ENCODE data around the gene CDH16.
"Not testable (repeated sequence)": the region's sequence is repeated elsewhere in the genome, so short reads cannot be mapped to it uniquely, and the experiment has no call there.

CDH16 gene

DNA sequence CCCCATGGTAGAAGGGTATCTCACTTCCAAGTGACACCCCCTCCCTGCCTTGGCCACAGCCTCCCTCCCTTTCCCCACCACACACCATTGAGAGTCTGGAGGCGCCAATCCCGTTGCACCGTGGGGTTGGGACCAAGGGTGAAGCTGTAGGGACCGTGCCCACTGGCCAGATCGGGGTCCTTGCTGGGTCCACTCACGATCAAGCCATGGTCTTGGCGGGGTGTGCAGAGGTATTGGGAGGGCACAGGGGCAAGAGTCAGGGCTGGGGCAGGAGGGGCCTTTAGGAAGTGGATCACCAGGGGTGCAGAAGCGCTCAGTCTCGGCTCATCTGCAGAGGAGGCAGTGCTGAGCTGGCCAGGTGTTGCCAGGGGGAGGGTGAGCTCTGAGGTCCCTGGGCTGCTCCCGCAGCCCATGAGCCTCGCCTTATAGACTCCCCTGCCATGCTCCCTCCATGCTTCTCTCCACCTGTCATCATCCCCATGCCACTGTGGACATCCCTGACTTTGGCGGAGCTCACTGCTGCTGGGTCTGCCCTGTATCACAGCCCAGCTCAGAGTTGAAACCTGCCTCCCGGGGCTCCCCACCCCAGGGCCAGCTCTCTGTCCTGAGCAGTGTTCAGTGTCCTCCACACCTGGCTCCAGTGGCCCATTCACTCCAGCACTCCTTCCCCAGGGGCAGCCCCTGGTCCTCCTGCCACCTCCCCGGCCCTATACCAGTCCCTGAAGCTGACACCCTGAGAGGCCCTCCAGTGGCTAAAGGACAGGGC, 8.3 kb downstream of the CDH16 start:
- no peak for DNase-seq

DNA sequence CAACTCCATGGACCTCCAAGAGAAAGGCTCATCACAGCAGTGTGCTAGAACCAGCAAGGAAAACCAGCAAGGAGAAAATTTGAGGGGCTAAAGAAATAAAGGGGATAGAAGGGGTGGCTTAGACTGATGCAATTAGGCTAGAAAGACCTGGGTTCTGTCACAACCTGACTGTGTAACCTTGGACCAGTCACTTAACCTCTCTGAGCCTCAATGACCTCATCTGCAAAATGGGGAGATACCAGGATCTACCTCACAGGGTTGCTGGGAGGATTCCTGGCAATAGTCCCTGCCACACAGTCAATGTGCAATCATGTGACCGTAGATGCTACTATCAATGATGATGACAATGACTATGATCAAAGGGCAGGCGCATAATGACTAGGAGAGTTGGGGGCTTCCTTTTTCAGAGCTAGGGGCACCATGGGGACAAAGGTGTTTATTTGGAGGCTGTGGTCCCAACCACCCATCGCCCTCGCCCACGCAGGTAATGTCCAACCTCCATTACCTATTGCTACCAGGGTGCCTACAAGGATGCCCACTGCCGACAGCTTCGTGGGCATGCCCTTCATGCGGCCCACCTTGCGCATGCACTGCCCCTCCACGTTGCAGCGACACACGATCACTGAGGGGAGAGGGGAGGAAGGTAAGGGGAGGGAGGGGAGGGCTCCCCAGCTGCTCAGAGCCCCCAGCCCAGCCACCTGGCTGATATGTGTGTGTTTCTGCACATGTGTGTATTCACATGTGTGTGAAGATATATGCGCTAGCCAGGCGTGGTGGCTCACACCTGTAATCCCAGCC, 9.7 kb downstream of the CDH16 start:
- no peak for DNase-seq

DNA sequence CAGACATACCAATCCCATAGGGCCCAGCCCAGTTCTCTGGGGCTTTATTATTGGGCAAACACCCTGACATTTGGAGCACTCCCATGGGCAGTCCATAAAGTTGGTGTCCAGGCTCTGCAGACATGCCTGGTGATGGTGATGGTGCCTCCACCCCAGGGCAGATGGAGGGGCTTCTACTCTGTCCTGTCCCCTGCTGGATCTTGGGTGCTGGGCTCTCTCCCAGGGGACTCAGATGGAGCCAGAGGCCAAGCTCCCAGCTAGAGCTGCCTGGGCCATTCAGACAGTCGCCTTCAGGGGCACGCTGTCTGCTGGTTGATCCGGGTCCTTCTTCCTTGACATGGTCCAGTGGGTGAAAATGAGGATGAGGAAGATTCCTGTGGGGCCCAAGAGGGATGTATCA, 10.6 kb downstream of the CDH16 start:
- no peak for DNase-seq

DNA sequence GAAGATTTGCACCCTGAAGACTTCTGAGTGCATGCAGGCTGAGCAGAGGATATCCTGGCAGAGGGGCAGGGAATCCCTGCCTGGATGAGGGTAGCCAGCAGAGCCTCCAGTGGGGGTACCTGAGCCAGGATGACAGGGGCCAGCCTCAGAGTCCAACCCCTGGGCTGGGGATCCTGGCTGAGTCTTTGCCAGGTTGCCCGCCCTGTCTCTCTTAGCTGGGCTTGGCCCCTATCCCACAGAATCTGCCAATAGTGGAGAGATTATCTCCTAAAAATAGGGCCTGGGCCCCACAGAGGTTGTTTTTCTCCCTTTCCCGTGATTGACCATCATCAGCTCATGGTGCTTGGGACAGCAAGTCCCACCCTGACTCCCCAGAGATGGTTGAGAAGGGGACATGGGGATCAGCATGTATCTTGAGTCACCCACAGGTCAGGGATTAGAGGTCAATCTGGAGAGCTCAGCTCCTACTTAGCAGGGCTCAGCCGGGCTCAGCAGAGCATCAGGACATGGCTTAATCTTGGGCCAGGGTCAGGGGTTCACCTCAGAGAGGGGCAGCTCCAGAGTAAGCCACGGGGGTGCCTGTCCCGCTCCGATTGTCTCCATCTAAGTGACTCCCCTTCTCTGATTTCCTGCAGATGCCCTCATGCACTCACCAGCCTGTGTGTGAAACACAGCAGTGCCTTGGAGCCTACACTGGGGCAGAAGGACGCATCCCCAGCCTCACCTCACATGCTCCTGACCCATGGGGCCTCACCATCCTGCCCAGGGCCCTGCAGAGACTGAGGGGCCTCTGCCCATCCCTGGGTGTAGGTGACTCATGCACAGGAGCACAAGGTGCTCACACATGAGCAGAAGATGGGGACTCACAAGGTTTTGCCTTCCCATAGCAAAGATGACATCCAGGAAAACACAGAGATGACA, 11.5 kb downstream of the CDH16 start:
- no peak for DNase-seq

DNA sequence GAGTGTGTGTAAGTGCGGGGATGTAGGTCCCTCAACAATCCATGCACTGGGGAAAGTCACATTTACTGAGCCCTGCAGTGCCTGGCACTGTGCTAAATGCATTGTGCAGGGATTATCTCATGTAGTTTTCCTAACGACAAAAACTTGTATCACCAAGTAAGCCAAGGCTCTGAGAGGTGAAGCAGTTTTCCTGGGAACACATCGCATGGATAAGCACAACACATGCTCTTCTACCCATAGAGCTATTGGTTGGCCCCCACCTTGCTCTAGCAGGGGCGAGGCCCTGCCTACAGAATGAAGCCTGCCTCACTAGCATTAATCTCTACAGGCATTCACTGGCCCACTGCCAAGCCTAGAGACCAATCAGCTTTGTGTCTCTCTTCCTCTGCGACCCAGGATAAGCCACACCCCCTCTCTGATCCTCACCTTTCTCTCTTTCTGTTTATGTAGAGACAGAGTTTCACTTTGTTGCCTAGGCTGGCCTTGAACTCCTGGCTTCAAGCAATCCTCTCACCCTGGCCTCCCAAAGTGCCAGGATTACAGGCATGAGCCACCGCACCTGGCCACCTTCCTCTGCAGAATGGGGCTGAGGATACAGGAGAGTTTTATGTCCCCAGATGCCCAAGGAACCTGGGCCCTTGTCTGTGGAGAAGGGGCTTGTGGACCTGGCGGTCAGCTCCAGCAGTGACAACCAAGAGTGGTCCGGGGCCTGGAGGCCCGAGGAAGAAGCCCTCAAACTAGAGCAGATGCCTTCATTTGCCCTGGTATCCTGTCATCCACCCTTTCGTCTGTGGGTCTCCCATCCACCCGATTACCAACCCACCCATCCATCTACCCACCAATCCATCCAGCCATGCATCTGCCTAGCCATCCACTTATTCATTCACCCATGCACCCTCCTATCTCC, 12.8 kb downstream of the CDH16 start:
- no peak for DNase-seq

DNA sequence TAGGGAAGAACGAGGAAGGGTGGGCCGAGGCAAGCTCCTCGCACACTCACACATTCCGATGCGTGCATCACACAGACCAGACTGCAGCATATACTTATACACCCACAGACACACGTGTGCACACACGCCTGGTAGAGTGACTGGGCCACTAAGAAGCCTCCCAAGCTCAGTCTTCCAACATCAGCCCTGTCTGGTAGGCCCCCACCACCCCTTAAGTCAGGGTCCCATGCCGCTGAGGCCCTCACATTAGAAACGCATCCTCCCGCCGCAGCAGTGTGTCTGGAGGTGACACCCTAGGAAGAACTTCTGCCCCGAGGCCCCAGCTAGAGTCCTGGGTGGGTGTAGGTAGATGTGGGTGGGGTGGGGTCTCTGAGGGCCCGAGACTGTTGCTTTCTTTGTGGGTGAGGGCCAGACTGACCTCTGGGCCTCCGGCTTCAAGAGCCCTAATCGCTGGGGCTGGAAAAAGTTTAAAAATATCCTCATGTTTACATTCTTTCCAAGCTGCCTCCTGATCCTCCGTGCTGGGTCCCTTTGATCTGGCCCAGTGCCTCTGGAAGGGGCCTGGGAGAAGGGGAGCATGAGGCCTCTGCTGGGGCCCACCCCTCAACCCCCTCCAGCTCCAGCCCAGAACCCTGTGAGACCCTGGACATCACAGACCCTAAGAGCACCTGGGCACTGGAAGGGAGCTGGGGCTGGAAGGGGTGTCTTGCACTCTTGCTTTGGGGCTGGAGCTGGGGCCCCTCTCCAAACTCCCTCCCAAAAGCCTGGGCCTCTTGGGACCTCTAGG, 13.6 kb downstream of the CDH16 start:
- DNase-seq, result no peak

DNA sequence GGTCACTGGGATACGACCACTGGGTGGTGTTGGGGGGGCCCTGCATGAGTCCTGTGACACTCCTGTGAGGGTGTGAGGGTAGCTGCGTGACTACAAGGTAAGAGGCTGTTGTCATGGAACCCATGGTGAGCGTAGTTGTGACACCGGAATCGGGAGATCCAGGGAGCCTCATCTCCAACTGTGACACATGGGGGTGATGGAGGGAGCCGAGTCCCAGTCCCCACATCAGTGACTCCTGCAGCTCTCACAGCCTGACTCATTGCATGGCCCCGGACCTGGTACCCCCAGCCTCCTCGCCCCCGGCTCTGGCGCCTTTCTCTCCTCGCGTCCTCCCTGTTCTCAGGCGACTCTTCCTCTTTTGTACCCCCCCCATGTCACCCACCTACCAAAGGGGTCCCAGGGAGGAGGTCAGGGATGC, 14.2 kb downstream of the CDH16 start:
- DNase-seq, result no peak

DNA sequence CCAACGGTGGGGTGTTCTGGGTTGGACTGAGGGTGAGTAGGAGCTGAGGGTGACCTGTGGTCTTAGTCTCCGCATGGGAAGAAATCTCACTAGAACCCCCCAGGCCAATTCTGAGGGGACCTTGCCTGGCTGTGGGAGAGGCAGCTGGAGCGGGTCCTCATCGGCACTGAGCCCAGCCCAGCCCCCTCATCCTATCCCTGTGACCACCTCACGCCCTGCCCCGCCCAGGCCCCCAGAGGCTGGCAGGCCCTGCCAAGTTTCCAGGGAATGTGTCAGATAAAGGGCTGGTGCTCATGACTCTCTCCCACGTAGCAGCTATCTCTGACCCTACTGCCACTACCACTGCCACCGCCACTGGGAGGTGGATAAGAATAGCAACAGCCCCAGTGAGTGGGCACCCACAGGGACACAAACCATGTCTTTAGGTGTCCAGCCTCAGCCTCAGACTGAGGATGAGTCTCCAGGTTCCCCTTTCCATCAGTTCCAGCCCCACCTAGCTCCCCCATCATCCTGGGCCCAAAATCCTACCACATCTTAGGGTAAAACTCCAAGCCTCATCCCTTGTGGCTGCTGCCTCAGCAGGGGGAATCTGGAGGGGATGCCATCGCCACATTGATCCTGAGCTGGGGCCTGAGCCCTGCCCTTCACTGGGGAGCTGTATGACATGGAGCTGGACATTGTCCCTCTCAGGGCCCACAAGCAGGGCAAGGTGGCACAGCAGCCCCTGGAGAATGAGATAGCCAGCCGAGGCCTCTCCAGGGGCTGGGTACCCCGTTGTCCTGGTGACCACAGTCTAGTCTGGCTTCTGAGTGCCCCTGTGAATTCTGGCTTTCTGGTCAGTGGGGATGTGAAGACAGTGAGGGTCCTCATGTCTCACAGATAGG, 14.9 kb downstream of the CDH16 start:
- DNase-seq, result no peak

DNA sequence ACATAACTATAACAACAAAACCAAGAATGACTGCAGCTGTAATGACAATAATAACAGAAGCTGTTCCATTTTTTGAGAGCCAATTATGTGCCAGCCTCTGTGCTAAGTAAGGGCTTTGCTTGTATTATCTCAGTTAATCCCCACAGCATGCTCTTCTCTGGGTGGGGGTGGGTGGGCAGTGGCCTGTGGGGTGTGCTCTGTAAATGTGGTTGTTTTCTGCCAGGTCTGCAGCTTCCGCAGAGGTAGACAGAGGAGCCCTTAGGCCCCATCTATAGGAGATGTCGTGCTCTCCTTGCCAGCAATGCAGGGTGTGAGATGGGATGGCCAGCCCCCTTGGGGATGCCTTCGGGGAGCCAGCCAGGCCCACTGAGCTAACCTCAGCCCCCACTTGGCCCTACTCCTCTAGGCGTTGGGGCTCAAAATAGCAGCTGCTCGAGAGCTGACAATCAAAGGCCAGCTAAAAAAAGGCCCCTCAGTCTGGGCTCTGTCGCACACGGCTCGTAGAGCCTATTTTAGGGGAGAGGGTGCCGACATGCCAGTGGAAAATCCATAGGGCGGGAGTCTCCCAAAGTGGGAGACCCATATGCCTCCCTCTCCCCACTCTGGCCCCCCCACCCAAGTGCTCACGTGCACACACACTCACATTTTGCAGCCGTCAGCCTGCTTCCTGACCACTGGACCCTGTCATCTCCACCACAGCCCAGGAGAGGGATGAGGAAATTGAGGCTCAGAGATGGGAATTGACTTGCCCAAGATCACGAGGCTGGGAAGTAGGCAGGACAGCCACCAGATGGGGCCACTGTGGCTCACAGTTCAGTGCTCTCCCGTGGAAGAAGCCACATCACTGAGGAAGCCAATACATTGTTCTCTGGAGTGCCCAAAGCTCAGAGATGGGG, 15.8 kb downstream of the CDH16 start:
- DNase-seq, result no peak

DNA sequence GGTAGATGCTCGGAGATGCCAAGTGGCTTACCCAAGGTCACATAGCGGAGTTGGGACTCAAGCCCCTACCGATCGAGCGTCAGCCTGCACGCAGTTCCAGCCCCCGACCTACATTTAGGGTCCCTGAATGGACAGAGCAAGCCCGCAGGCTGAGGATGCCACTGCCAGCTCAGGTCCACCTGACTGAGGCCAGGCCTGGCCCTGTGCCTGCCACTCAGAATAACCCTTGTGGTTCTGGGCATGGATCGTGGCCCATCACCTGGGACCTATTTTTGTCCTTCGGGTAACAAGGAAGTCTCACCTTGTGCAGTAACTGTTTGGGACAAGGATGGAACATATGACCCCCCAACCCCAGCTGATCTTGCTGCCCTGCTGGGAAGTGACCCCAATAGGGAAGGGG, 17.1 kb downstream of the CDH16 start:
- no peak for DNase-seq

DNA sequence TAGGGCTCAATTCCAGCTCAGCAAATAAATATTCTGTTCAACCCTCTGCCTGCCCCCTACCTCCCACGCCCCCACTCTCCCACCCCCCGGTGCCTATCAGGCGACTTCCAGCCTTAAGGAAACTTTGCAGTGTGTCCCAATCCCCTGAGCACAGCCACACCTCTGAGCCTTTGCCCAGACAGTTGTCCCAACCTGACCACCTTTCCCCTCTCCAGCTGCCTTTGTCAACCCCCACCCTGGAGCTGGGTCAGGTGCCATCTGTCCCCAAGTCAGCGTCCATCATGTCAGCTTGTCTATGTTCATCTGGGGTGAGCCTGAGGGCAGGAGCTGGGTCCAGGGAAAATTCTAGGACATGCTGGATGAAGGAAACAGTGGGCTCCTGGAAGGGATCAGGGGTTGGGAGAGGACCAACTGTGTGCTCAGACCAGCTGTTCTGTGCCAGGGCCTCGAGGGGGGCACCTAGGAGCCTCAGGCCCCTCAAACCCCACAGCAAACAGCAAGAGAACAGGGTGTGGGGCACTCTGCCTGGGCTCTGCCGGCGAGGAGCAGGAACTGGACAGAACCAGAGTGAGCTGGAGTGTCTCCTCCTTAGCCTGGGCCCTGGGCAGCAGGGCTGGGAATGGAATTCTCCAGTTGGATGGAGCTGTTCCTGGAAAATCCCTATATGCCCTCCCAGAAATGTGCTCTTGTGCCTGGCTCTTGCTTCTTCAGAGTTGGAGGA, 17.8 kb downstream of the CDH16 start:
- DNase-seq, result no peak

DNA sequence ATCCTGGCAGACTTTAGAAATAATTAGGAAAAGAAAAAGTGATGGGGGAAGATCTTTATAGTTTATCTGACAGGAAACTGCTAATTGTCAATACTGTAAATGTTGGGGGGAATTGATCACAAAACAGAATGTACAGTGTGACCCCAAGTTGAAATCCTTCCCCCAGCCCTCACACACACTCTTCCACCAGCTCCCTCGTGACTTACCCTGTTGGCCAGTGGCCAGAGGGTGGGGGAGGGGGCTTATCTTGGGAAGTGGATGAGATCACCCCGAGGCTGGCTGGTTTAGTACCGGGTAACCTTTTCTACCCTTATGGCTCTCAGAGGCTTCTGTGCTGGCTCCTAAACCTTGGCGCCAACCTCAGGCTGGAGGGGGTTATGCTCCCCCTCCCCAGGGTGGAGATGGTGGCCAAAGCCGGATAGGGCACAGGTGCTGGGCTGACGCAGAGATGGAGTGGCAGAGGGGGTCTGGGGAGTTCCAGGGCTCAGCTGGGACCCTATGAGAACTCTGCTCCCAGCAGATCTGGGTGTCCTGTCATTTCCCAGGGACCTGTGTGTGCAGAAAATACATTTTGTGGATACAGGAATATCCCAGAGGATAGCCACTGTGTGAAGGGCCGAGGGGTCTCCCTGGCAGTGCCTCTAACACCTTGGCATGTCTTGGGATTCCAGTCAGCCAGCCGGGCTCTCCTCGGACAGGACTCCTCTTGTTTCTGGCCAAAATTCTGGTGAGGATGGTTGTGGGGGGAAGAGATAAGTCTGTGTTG, 18.6 kb downstream of the CDH16 start:
- peak; percentile 31 for DNase-seq

DNA sequence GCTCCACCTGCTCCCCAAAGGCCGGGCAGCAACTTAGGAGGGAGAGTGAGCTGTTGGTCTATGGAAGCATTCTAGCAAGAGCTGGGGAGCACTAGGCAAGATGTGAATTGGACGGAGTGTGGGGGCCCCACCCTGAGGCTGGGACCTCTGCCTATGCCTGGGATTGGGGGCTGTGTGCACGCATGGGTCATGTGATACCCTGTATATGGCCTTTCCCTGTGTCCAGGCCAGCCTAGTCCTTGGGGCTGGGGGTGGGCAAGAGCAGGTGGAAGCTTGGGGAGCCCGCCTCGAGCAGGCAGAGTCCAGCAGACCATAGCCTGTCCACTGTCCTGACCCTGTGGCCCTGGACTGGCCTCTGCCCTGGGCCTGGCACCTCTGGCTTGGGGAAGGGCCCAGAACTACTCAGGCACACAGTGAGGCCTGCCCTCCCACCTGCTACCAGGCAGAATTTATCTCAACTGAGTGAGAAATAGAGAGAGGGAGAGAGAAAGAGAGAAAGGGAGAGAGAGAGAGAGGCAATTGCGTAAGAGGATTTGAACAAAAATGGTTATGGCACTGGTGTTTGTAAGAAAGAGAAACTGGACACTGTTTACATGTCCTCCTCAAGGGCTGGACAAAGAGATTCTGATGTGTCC, 19.3 kb downstream of the CDH16 start:
- no peak for DNase-seq

DNA sequence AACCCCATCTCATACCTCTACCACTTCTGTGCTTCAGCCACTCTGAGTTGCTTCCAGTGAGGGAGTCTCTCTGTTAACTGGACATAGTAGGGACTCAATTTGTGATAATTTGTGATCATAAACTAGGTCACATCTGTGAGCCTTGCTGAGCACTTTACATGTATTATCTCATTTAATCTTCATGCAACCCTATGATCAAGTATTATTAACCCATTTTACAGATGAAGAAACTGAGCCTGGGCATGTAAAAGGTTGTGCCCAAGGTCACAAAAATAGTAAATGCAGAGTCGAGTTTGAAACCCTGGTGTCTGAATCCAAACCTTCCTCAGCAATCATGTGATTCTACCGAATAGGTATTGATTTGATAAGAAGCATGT, 19.8 kb downstream of the CDH16 start:
- DNase-seq, result no peak

DNA sequence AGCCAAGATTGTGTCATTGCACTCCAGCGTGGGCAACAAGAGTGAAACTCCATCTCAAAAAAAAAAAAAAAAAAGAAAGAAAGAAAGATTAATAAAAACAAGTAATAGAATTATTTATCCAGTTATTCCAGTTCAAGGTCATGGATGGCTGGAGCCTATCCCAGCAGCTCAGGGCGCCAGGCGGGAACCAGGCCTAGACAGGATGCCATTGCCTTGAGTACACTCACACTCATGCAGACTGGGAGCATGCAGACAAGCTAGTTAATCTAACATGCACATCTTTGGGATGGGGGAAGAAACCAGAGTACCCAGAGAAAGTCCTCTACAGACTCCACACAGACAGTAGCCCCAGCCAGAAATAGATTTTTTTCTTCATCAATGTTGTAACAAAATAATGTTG, 20.5 kb downstream of the CDH16 start:
- DNase-seq, result no peak

DNA sequence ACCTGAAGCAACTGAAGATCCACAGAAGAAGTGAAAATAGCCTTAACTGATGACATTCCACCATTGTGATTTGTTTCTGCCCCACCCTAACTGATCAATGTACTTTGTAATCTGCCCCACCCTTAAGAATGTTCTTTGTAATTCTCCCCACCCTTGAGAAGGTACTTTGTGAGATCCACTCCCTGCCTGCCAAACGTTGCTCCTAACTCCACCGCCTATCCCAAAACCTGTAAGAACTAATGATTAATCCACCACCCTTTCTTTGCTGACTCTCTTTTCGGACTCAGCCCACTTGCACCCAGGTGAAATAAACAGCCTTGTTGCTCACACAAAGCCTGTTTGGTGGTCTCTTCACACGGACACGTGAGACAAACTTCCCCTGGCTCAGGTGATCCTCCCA, 22.0 kb downstream of the CDH16 start:
- not testable (repeated sequence) for DNase-seq

DNA sequence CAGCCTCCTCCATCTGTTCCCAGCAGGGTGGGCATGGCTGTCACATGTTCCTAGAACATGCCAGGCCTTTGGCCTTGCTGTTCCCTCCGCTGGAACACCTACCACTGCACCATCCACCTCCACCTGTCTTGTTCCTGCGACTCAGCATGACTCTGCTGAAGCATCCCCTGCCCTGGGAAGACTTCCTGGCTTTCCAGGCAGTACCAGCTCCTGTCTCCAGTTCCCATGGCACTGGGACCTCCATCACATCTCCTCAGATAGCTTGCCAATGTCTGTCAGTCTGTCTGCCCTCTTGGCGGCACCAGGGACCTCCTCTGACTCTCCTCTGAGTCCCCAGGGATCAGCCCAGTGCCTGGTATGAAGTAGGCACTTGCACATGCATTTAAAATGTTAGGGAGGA, 22.7 kb downstream of the CDH16 start:
- DNase-seq, result no peak

DNA sequence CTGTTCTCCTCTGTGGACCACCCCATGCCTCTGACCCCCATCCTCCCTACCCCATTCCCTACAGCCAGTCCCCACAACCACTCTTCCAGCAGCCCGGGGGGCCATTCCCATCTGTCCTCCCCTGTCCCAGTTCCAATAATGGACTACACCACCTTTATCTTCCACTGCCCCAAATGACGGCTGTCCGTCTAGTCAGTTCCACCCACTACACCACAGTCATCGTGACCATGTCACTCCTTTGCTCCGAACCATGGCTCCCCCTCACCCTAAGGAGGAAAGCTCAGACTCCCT, 23.1 kb downstream of the CDH16 start:
- DNase-seq, result no peak
